ENCODE measurements around the gene PPP4C. TPM values are rescaled to one million over a fixed set of nuclear protein-coding genes. Genes with fewer than 3 reads are reported as not detected.

Gene PPP4C
- total and polyA plus RNA-seq, 2 donors from 2014 or later: 78.8 to 107 TPM

DNA sequence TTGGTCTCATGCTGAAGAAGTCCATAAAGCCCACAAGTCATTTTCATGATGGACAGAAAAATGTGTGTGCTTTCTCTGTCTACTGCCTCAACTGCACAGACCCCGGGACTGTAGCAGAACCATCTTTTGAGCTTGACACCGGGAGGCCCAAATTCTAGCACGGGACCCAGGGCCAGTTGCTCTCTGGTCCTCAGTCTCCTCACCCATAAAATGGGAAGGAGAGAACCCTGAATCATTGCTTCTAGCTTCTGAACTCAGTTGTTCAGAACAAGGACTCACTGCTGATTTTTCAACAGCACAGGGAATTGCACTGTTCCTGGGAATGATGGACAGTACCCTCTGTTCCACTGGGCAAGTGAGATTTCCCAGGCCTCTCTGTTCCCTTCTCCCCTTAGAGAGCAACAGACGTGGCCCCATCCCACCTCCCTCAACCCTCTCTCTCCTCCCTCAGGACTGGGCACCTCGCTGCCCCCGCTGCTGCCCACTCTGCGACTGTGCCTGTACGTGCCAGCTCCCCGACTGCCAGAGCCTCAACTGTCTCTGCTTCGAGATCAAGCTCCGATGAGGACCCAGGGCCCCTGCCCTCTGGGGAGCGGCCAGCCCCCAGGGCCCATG, 12.4 kb upstream of the PPP4C start:
- intact Hi-C loops (cut with DNase I): no loop called here
- no peaks in the 10 kb centered on the region for H3K27me3 ChIP-seq (ENCODE audit: control insufficient read depth, insufficient read depth, low read length)
- peak overlapping the region in 2 of 3 donors; percentile 46 to 97 for H3K9ac ChIP-seq (ENCODE audit: low read length in 3 of 3)
- H3K4me1 ChIP-seq (ENCODE audit: control insufficient read depth in 2 of 3, insufficient read depth in 2 of 3, low read depth in 1 of 3, low read length in 3 of 3): peaks cover 0 to 26% (median 15%) of the 10 kb centered on the region in 3 donors
- FAIRE-seq (no peak), DNase-seq (no peak)
- no peaks in the 10 kb centered on the region for H3K9me3 ChIP-seq (ENCODE audit: control insufficient read depth in 2 of 3, insufficient read depth in 1 of 3, low read length in 3 of 3)
- H3K4me3 ChIP-seq (ENCODE audit: low read length in 3 of 3): peak overlapping the region in 1 of 3 donors; percentile 91
- H3K27ac ChIP-seq (ENCODE audit: low read depth in 2 of 2, low read length in 2 of 2): peak overlapping the region; percentile 97 to 99
- no peak for TF ChIP-seq CTCF (IDR thresholded peaks at IDR 0.05; ENCODE audit: borderline replicate concordance, extremely low read depth, insufficient read depth)
- H3K36me3 ChIP-seq (ENCODE audit: control insufficient read depth in 2 of 3, insufficient read depth in 3 of 3, low read length in 3 of 3): peaks cover 3 to 16% (median 8%) of the 10 kb centered on the region in 3 donors

- H3K9me3 ChIP-seq (ENCODE audit: control insufficient read depth in 2 of 3, insufficient read depth in 1 of 3, low read length in 3 of 3): no peaks in the 10 kb centered on the region
- H3K4me1 ChIP-seq (ENCODE audit: control insufficient read depth in 2 of 3, insufficient read depth in 2 of 3, low read depth in 1 of 3, low read length in 3 of 3): peaks cover 0 to 33% (median 18%) of the 10 kb centered on the region in 3 donors
- peak overlapping the region; percentile 3 to 91 (median 56) for H3K4me3 ChIP-seq (ENCODE audit: low read length in 3 of 3)
- no peaks in the 10 kb centered on the region for H3K27me3 ChIP-seq (ENCODE audit: control insufficient read depth, insufficient read depth, low read length)
- TF ChIP-seq CTCF (IDR thresholded peaks at IDR 0.05; ENCODE audit: borderline replicate concordance, extremely low read depth, insufficient read depth): peak; percentile 34
- FAIRE-seq (no peak), DNase-seq (peak; percentile 85 to 93 (median 90))
- H3K27ac ChIP-seq (ENCODE audit: low read depth in 2 of 2, low read length in 2 of 2): peak overlapping the region; percentile 97 to 99
- intact Hi-C loops (cut with DNase I): no loop called here
- peak overlapping the region in 2 of 3 donors; percentile 52 to 97 for H3K9ac ChIP-seq (ENCODE audit: low read length in 3 of 3)
- peaks cover 8 to 23% (median 15%) of the 10 kb centered on the region in 3 donors for H3K36me3 ChIP-seq (ENCODE audit: control insufficient read depth in 2 of 3, insufficient read depth in 3 of 3, low read length in 3 of 3)
These were observed 11.7 kb upstream of the PPP4C start for GRCh38 chr16:30063893-30064728.

GRCh38 chr16:30064729-30065101, 11.1 kb upstream of the PPP4C start:
- FAIRE-seq (no peak), DNase-seq (peak in 1 of 5 donors; percentile 87)
- peak overlapping the region; percentile 52 to 97 (median 52) for H3K9ac ChIP-seq (ENCODE audit: low read length in 3 of 3)
- peaks cover 0 to 39% (median 18%) of the 10 kb centered on the region in 3 donors for H3K4me1 ChIP-seq (ENCODE audit: control insufficient read depth in 2 of 3, insufficient read depth in 2 of 3, low read depth in 1 of 3, low read length in 3 of 3)
- H3K36me3 ChIP-seq (ENCODE audit: control insufficient read depth in 2 of 3, insufficient read depth in 3 of 3, low read length in 3 of 3): peaks cover 8 to 29% (median 21%) of the 10 kb centered on the region in 3 donors
- H3K9me3 ChIP-seq (ENCODE audit: control insufficient read depth in 2 of 3, insufficient read depth in 1 of 3, low read length in 3 of 3): no peaks in the 10 kb centered on the region
- no peaks in the 10 kb centered on the region for H3K27me3 ChIP-seq (ENCODE audit: control insufficient read depth, insufficient read depth, low read length)
- peak overlapping the region; percentile 97 to 99 for H3K27ac ChIP-seq (ENCODE audit: low read depth in 2 of 2, low read length in 2 of 2)
- peak overlapping the region; percentile 56 to 91 (median 81) for H3K4me3 ChIP-seq (ENCODE audit: low read length in 3 of 3)
- intact Hi-C loops (cut with DNase I): no loop called here
- TF ChIP-seq CTCF (IDR thresholded peaks at IDR 0.05; ENCODE audit: borderline replicate concordance, extremely low read depth, insufficient read depth): no peak

Data from kidney (tissue), 14 donors.